ENCODE results near the gene MAP3K3.

MAP3K3 gene

GRCh38 chr17:63694229-63694949 is 72.2 kb downstream of the MAP3K3 start:
- peak; percentile 29 for DNase-seq (ENCODE audit: low spot score)

- peak; percentile 22 for DNase-seq (ENCODE audit: low spot score)
Observed at GRCh38 chr17:63694950-63695773, 72.9 kb downstream of the MAP3K3 start.

- DNase-seq (ENCODE audit: low spot score), result no peak
Observed at GRCh38 chr17:63695889-63696288, 73.7 kb downstream of the MAP3K3 start.

DNA sequence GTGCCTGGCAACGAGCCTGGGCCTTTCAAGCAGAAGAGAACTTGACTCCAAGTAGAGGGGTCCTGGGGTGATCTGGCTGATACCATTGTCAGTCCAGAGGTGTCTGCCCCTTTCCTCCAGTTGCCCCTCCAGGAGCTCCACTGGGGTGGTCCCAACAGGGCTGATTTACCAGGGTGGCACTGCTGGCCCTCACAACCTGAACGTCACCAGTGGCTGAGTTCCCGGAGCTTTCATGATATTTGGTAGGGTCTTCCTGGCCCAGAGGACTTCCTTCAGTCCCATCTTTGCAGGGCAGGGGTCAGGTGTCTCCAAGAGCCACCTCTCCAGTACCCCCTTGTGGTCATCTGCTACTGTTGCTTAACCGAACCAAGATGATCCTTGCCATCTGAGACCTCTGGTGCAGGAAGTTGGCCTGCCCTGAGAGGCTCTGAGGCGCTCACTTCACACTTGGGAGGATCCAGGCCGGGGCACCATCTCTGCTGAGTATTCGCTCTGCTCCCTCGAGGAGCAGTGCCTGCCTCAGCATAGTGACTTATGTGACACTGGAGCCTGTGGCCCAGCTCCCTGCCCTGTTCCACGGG is 74.3 kb downstream of the MAP3K3 start:
- DNase-seq (ENCODE audit: low spot score), result peak; percentile 56

- peak; percentile 86 for DNase-seq (ENCODE audit: low spot score)
Observed at GRCh38 chr17:63697341-63698286, 75.4 kb downstream of the MAP3K3 start.

GRCh38 chr17:63698381-63698885 is 76.2 kb downstream of the MAP3K3 start:
- DNase-seq (ENCODE audit: low spot score), result peak; percentile 17

- DNase-seq (ENCODE audit: low spot score), result peak; percentile 93
Observed at GRCh38 chr17:63698886-63699637, 76.8 kb downstream of the MAP3K3 start.

DNA sequence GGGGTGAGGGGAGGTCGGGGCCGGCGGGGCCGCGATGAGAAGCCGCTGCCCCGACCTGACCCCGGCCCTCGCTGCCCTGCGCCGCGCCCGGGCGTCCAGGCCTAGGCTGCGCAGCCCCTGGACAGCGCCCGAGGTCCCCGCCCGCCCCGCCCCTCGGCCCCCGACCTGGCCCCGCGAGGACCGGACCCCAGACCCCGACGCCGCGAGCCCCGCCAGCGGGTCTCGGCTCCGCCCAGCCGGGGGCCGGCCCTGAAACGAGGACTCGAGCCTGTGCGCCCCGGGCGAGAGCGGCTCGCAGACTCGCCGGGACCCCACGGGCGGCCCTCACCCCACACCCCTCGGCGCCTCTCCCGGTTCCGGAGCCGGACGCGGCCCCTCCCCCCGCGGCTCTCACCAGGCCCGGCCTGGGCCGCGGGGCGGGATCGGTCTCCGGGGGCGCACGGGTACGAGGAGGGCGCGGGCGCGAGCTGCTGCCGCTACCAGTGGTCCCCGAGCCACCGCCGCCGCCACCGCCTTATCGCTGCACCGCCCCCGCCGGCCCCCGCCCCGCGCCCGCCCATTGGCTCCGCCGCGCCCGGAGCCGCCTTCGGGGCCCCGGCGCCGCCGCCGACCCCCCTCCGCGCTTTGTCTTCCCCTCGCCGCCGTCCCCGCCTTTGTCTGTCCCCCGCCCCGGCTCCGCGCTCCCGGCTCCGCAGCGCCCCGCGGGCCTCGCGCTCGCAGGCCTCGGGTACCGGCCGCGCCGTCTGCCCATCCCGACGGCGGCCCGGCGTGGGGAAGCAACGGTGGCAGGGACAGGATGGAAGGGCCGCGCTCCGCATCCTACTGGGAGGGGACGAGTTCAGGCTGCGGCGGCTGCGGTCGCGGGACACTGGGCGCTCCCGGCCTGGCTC is 77.7 kb downstream of the MAP3K3 start, which contains the start of gene LIMD2:
TSS of gene LIMD2 (minus strand) at position 488 of the 890 bp plus-strand sequence. CDS start 827 bp downstream, outside the sequence.
- DNase-seq (ENCODE audit: low spot score), result peak; percentile 91

DNA sequence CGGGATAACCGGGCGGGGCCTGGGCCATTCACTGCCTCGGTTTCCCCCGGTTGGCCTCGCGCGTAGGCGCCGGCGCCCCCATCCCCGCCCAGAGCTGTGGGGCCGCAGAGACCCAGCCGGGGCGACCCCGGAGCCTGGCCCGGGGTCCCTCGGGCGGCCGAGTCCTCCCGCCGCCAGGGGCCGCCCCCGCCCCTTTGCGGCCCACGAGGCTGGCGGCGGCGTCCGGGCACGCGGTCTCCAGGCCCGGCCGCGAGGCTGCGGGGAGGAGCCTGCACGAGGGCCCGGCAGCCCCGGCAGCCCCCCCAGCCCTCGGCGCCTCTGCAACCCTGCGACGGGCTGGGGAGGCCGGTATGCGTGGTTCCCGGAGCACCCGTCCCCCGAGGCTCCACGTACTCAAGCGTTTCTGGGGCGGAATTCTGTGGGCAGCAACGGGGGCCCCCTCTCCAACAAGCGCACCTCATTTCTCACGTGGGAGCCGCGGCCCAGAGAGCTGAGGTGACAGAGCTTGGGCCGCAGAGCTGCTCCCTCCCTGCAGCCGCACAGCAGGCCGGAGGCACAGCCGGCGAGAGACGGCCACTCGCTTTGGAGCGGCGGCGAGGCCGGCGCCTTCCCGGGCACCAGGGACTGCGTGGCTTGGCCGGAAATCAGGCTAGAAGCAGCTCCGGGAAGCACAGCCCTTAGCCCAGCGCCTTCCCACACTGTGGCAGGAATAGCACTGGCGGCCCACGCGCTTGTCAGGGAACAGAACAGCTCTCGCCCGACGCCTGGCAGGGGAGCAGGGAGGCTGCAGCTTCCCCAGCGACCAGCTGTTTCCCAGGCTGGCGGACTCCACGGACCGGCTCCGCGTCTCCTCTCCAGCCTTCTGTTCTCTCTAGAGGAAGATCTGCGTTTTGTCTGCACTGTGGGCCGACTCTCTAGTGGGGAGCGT is 78.6 kb downstream of the MAP3K3 start:
- peak; percentile 51 for DNase-seq (ENCODE audit: low spot score)

GRCh38 chr17:63701456-63701820 is 79.2 kb downstream of the MAP3K3 start:
- DNase-seq (ENCODE audit: low spot score), result no peak

- peak; percentile 88 for DNase-seq (ENCODE audit: low spot score)
Observed at GRCh38 chr17:63701868-63702720, 79.9 kb downstream of the MAP3K3 start.

DNA sequence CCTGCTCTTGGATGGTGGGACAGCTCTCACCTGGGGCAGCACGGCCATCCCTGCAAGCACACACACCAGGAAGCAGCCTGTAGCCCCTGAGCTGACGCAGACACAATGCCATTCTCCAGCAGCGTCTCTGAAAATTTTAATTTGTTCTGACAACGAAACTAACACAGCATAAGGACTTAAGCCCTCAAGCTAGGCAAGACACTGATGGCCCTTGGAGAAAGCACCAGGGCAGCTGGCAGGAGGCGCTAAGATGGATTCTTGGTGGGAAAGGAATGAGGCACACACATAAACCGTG is 80.5 kb downstream of the MAP3K3 start:
- DNase-seq (ENCODE audit: low spot score), result no peak

DNA sequence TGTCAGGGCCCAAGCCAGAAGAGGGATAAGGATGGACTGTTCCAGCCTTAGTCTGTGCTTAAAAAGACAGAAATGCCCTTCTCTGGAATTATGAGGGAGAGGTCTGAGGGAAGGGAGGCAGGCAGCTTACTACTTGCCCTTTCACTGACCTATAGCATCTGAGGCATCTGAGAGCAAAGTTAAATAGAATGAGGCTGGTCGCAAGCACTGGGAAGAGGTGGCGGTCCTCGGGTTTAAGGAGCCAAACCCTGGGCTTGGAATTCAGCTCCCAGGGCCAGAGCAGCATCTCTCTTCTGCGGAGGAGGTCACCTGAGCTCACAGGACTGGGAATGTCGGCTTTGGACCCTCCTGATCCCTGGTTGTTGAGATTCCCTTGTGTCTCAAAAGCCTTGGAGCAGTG is 80.8 kb downstream of the MAP3K3 start:
- DNase-seq (ENCODE audit: low spot score), result no peak

DNA sequence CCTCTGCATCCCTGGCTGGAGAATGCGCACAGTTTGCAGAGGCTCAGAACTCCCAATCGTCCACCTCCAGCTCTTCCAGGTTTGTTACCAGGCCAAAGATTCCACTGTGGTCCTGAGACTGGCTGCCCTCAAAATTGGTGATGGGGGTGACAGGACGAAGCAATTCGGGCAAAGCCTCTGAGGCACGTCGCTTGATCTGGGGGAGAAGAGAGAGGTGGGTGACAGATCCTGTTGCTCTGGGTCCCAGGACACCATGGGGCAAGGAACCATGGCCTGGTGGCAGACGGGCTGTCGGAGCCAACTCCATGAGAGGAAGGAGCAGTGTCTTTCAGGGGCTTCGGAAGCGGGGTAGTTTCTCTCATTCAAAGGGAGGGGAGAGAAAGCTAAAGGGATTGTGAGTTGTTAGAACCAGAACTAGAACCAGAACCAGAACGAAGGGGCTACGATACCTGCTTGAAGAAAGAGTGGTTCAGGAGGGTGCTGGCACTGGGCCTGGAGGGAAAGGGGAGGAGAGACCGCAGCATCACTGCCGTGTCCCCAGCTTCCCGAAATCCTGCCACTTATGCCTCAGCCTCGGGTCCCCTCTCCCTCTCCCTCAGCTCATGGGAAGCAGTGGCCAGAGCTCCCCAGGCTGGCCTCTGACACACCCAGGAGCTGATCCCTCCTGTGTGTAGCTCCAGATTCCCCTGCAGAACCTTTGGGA is 81.5 kb downstream of the MAP3K3 start:
- no peak for DNase-seq (ENCODE audit: low spot score)

- DNase-seq (ENCODE audit: low spot score), result no peak
Observed at GRCh38 chr17:63704259-63704576, 82.0 kb downstream of the MAP3K3 start.

- no peak for DNase-seq (ENCODE audit: low spot score)
Observed at GRCh38 chr17:63704836-63705235, 82.6 kb downstream of the MAP3K3 start.

DNA sequence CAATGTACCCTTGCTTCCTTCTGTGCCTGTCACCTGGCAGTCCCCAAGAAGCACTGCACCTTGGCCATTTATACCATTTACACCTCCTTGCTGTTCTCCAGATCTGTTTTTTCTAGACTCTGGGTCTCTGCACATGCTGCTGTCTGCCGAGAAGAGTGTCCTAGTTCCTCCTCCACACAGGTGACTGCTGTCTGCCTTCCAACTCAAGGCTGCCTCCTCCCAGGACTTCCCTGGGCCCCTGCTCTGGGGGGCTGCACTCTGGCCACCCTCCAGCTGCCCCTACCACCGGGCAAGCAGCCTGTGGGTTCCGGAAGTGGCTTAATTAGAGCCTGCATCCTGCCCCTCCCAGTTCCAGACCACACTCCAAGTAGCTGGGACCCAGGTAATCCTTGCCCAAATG is 83.4 kb downstream of the MAP3K3 start:
- peak; percentile 18 for DNase-seq (ENCODE audit: low spot score)
